ENCODE data around the gene STK39. TPM values are rescaled to one million over a fixed set of nuclear protein-coding genes. Genes with fewer than 3 reads are reported as not detected.

STK39 gene
- total RNA-seq, 1 donor: 18.1 TPM

GRCh38 chr2:168140892-168141291 is 106.5 kb downstream of the STK39 start:
- H3K4me1 ChIP-seq (ENCODE audit: insufficient read depth, low read length): peaks cover 10% of the 10 kb centered on the region
- no peak for DNase-seq (ENCODE audit: insufficient read length, low spot score, missing footprints)
- peaks cover 2% of the 10 kb centered on the region for H3K79me2 ChIP-seq (ENCODE audit: insufficient read depth, low read length)
- H2AFZ ChIP-seq (ENCODE audit: low read length): no peak overlapping the region
- peaks cover 3% of the 10 kb centered on the region for H3K36me3 ChIP-seq (ENCODE audit: insufficient read depth, low read length)
- no peaks in the 10 kb centered on the region for H4K20me1 ChIP-seq (ENCODE audit: insufficient read depth, low read length)
- H3K4me3 ChIP-seq (ENCODE audit: insufficient read depth, low read length): no peak overlapping the region
- no peaks in the 10 kb centered on the region for H3K27me3 ChIP-seq (ENCODE audit: insufficient read depth, low read length)
- TF ChIP-seq, protein P1, sequence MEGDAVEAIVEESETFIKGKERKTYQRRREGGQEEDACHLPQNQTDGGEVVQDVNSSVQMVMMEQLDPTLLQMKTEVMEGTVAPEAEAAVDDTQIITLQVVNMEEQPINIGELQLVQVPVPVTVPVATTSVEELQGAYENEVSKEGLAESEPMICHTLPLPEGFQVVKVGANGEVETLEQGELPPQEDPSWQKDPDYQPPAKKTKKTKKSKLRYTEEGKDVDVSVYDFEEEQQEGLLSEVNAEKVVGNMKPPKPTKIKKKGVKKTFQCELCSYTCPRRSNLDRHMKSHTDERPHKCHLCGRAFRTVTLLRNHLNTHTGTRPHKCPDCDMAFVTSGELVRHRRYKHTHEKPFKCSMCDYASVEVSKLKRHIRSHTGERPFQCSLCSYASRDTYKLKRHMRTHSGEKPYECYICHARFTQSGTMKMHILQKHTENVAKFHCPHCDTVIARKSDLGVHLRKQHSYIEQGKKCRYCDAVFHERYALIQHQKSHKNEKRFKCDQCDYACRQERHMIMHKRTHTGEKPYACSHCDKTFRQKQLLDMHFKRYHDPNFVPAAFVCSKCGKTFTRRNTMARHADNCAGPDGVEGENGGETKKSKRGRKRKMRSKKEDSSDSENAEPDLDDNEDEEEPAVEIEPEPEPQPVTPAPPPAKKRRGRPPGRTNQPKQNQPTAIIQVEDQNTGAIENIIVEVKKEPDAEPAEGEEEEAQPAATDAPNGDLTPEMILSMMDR (IDR thresholded peaks at IDR 0.05; ENCODE audit: extremely low read depth, low read depth, low read length): no peak
- H3K9me3 ChIP-seq (ENCODE audit: low read depth, low read length): no peaks in the 10 kb centered on the region
- H3K27ac ChIP-seq (ENCODE audit: low read depth, low read length): no peak overlapping the region
- H3K4me2 ChIP-seq (ENCODE audit: insufficient read depth, low read length): no peak overlapping the region

DNA sequence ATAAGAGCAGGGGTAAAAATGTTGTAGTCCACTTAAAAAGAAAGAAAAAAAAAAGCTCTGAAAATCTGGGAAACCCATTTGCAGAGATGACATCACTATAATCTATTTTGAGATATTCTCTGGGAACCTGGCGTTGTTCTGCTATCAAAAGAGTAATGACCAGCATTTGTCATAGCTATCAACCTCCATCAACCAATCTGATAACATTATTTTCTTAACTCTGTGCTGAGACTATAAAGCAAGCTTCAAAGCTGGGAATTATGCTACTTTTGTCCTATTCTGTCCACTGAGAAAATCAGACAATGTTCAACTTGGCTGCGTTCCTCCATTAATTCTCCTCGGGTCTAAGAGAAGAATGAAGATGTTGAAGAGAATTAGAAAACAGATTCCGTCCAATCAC is 107.5 kb downstream of the STK39 start:
- DNase-seq (ENCODE audit: insufficient read length, low spot score, missing footprints): no peak
- Histone ChIP-seq H3K27me3 (ENCODE audit: insufficient read depth, low read length) (no peaks in the 10 kb centered on the region), H3K4me1 (ENCODE audit: insufficient read depth, low read length) (peaks cover 20% of the 10 kb centered on the region), H3K4me3 (ENCODE audit: insufficient read depth, low read length) (no peak overlapping the region), H3K4me2 (ENCODE audit: insufficient read depth, low read length) (no peak overlapping the region), H3K9me3 (ENCODE audit: low read depth, low read length) (no peaks in the 10 kb centered on the region), H3K36me3 (ENCODE audit: insufficient read depth, low read length) (peaks cover 8% of the 10 kb centered on the region), H2AFZ (ENCODE audit: low read length) (no peak overlapping the region), H3K79me2 (ENCODE audit: insufficient read depth, low read length) (peaks cover 2% of the 10 kb centered on the region), H3K27ac (ENCODE audit: low read depth, low read length) (no peak overlapping the region), H4K20me1 (ENCODE audit: insufficient read depth, low read length) (peaks cover 6% of the 10 kb centered on the region)
- TF ChIP-seq, protein P1 (IDR thresholded peaks at IDR 0.05; ENCODE audit: extremely low read depth, low read depth, low read length): no peak

- Histone ChIP-seq H3K9me3 (ENCODE audit: low read depth, low read length) (no peaks in the 10 kb centered on the region), H3K36me3 (ENCODE audit: insufficient read depth, low read length) (peaks cover 12% of the 10 kb centered on the region), H3K4me3 (ENCODE audit: insufficient read depth, low read length) (no peak overlapping the region), H2AFZ (ENCODE audit: low read length) (no peak overlapping the region), H3K79me2 (ENCODE audit: insufficient read depth, low read length) (peaks cover 5% of the 10 kb centered on the region), H3K27ac (ENCODE audit: low read depth, low read length) (no peak overlapping the region), H3K4me1 (ENCODE audit: insufficient read depth, low read length) (peaks cover 20% of the 10 kb centered on the region), H4K20me1 (ENCODE audit: insufficient read depth, low read length) (peaks cover 6% of the 10 kb centered on the region), H3K4me2 (ENCODE audit: insufficient read depth, low read length) (no peak overlapping the region), H3K27me3 (ENCODE audit: insufficient read depth, low read length) (no peaks in the 10 kb centered on the region)
- no peak for DNase-seq (ENCODE audit: insufficient read length, low spot score, missing footprints)
- TF ChIP-seq, protein P1 (IDR thresholded peaks at IDR 0.05; ENCODE audit: extremely low read depth, low read depth, low read length): no peak
These were observed 108.5 kb downstream of the STK39 start for GRCh38 chr2:168138901-168139300.

DNA sequence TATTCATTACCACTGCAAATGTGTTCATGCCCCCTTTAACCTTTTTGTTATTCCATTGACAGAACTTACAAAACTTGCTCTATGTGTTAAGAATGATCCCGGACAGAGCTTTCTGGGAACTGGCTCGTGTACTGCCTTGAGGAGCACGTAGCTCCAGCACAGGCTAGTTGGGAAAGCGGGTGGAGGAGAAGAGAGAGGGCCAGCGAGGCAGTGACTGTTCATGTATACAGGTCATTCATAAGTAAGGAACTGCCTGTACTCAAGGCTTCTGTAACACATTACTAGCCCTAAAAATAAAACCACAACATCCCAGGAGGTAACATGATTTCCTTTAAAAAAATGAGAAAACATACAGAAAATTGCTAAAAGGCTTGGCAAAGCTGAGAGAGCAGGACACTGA is 109.0 kb downstream of the STK39 start:
- TF ChIP-seq, protein P1 (IDR thresholded peaks at IDR 0.05; ENCODE audit: extremely low read depth, low read depth, low read length): no peak
- no peak for DNase-seq (ENCODE audit: insufficient read length, low spot score, missing footprints)
- Histone ChIP-seq H3K4me1 (ENCODE audit: insufficient read depth, low read length) (peaks cover 20% of the 10 kb centered on the region), H3K27me3 (ENCODE audit: insufficient read depth, low read length) (no peaks in the 10 kb centered on the region), H3K36me3 (ENCODE audit: insufficient read depth, low read length) (peaks cover 12% of the 10 kb centered on the region), H3K4me2 (ENCODE audit: insufficient read depth, low read length) (no peak overlapping the region), H3K79me2 (ENCODE audit: insufficient read depth, low read length) (peaks cover 2% of the 10 kb centered on the region), H3K9me3 (ENCODE audit: low read depth, low read length) (no peaks in the 10 kb centered on the region), H4K20me1 (ENCODE audit: insufficient read depth, low read length) (peaks cover 6% of the 10 kb centered on the region), H3K4me3 (ENCODE audit: insufficient read depth, low read length) (no peak overlapping the region), H2AFZ (ENCODE audit: low read length) (peak overlapping the region; percentile 14), H3K27ac (ENCODE audit: low read depth, low read length) (no peak overlapping the region)

Data from osteoblast (primary cell).